Cardiac muscle cell (in vitro differentiated cells and primary cell): ENCODE measurements around the gene CA10. TPM values are rescaled to one million over a fixed set of nuclear protein-coding genes. Genes with fewer than 3 reads are reported as not detected.

Experiments used
- DNase-seq, 2 donors: peaks; one replicate each; pipeline versions ENCODE4 v3.0.0 to v3.0.0-alpha.2; 2010 to 2017; ENCODE audit warnings: low read depth in 1 of 2, low spot score in 1 of 2
- H3K27ac ChIP-seq: fragments of 200-600 bp; sonication (generic); 2 replicates; pipeline ENCODE4 v1.5.1; 2016
- H3K27me3 ChIP-seq: fragments of 200-600 bp; sonication (generic); 2 replicates; pipeline ENCODE4 v1.6.0; 2016; ENCODE audit warnings: control low read depth
- H3K36me3 ChIP-seq: fragments of 200-600 bp; sonication (generic); 2 replicates; pipeline ENCODE4 v1.5.1; 2016; ENCODE audit warnings: control low read depth
- H3K4me1 ChIP-seq: fragments of 200-600 bp; sonication (generic); 2 replicates; pipeline ENCODE4 v1.8.1; 2017; ENCODE audit warnings: low read depth, mild to moderate bottlenecking, mixed run types
- H3K4me3 ChIP-seq: fragments of 200-600 bp; sonication (generic); 2 replicates; pipeline ENCODE4 v1.5.1; 2016; ENCODE audit warnings: mild to moderate bottlenecking
- H3K9me3 ChIP-seq: fragments of 200-600 bp; sonication (generic); 2 replicates; pipeline ENCODE4 v1.5.1; 2017; ENCODE audit warnings: low read depth, mild to moderate bottlenecking, control low read depth
- CTCF ChIP-seq: IDR thresholded peaks from 2 replicates; pipeline ENCODE4 v1.5.1; 2012; ENCODE audit warnings: low read depth, mild to moderate bottlenecking, low read length
- polyA plus RNA-seq: library from polyadenylated mRNA; unstranded; fragments of >200 nt; fragmentation: Nextera tagmentation; extraction: Ambion mirVana; gene quantifications from 2 replicates; pipeline ENCODE4 v1.2.1, GENCODE V29; 2016
- total RNA-seq: library from RNA; depleted of rRNA; stranded (reverse); fragments of >200 nt; gene quantifications from 2 replicates; pipeline ENCODE4 v1.2.3, GENCODE V29; 2016

CA10 gene
- total and polyA plus RNA-seq, 2 experiments from 2014 or later: not detected

DNA sequence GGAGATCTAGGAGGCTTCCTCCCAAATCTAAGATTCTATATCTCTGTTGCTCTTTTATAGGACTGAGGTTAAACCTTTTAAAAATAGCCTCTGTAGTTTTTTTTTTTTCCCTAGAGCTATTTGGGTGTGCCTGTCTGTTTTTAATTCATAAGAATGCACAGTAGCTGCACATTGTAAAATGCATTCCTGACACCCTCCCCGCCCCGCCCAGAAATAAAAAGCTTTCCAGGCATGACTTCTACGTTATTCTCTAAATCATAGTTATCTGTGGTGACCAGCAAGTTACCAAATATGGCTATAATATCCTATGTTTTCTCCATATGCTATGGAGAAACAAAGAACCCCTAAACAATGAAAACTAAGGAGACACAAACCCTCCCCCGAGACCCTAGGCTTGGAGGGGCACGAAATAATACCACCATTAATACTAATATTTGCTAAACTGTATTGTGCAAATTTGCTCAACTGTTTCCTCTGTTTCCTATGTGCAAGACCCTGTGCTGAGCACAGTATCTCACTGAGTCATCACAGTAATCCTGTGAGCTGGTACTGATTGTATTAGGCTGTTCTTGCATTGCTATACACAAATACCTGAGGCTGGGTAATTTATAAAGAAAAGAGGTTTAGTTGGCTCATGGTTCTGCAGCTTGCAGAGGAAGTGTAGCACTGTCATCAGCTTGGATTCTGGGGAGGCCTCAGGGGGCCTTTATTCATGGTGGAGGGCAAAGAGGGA is 388.3 kb downstream of the CA10 start:
- no peak for DNase-seq
- H3K4me3 ChIP-seq: no peak overlapping the region
- no peaks in the 10 kb centered on the region for H3K9me3 ChIP-seq
- no peaks in the 10 kb centered on the region for H3K4me1 ChIP-seq
- H3K27ac ChIP-seq: no peak overlapping the region
- H3K36me3 ChIP-seq: no peaks in the 10 kb centered on the region
- H3K27me3 ChIP-seq: no peaks in the 10 kb centered on the region
- TF ChIP-seq CTCF: no peak

DNA sequence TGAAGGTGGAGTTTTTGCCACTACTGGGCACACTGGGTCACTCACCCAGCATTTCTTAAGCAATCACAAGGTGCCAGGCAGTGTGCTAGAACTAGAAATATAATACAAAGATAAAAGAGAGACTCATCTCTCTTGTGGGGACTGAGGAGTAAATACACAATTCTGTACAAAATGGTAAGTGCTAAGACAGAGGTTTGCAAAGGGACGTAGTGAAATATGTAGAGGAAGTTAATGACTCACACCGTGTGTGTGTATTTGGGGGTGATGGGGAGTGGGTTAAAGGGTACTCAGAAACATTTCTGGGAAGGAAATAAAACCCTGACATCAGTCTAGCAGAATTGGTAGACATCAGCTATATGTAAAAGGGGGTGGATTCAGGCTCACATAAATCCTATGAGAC is 389.3 kb downstream of the CA10 start:
- H3K36me3 ChIP-seq: no peaks in the 10 kb centered on the region
- no peaks in the 10 kb centered on the region for H3K9me3 ChIP-seq
- no peaks in the 10 kb centered on the region for H3K27me3 ChIP-seq
- H3K4me3 ChIP-seq: no peak overlapping the region
- no peaks in the 10 kb centered on the region for H3K4me1 ChIP-seq
- no peak overlapping the region for H3K27ac ChIP-seq
- DNase-seq: no peak
- no peak for TF ChIP-seq CTCF

- H3K4me3 ChIP-seq: no peak overlapping the region
- H3K36me3 ChIP-seq: no peaks in the 10 kb centered on the region
- H3K27ac ChIP-seq: no peak overlapping the region
- H3K9me3 ChIP-seq: no peaks in the 10 kb centered on the region
- no peaks in the 10 kb centered on the region for H3K4me1 ChIP-seq
- TF ChIP-seq CTCF: no peak
- H3K27me3 ChIP-seq: no peaks in the 10 kb centered on the region
- DNase-seq: no peak
These were observed 389.8 kb downstream of the CA10 start for GRCh38 chr17:51768706-51769105.

GRCh38 chr17:51767287-51767686 is 391.2 kb downstream of the CA10 start:
- no peak for DNase-seq
- TF ChIP-seq CTCF: no peak
- H3K36me3 ChIP-seq: no peaks in the 10 kb centered on the region
- no peak overlapping the region for H3K4me3 ChIP-seq
- H3K4me1 ChIP-seq: no peaks in the 10 kb centered on the region
- H3K9me3 ChIP-seq: no peaks in the 10 kb centered on the region
- no peak overlapping the region for H3K27ac ChIP-seq
- H3K27me3 ChIP-seq: no peaks in the 10 kb centered on the region

DNA sequence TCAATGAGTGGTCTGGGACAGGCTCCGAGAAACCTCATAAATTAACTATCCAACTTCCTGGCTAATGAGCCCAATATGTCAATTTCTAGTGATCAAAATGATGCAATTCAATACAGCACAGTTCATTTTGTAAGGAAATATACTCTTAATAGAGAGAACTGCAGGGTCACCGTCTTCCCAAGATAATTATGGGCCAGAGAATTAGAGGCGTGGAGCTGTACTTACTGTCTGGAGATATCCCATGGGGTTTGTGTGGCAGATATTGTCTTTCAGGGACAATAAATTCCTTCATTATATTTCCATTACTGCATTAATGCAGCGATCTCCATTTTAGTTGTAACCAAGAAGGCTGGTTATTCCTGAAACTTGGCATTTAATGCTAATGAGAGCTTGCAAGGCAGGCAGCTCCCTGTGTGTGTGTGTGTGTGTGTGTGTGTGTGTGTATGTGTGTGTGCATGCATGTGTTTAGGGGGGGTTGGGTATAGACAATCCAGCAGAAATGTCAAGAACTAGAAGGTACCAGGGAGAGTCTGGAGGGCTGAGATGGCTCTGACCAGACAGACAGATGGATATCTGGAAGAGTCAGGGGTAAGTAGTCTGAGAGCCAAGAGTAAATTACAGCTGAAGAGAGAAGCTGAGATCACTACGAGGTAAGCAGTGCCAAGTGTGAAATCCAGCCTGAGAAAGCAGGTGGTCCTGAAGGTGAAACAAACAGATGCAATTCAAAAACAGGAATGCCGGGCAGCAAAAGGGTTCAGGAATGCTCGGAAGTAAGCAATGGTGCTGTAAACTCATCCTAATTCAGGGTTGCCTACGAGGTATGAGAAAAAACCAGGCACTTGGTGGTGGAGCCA is 393.0 kb downstream of the CA10 start:
- H3K36me3 ChIP-seq: no peaks in the 10 kb centered on the region
- H3K27me3 ChIP-seq: no peaks in the 10 kb centered on the region
- DNase-seq: no peak
- no peak overlapping the region for H3K27ac ChIP-seq
- no peak for TF ChIP-seq CTCF
- no peaks in the 10 kb centered on the region for H3K9me3 ChIP-seq
- no peaks in the 10 kb centered on the region for H3K4me1 ChIP-seq
- H3K4me3 ChIP-seq: no peak overlapping the region
